ENCODE results near the gene EPAS1. TPM values are rescaled to one million over a fixed set of nuclear protein-coding genes. Genes with fewer than 3 reads are reported as not detected.

The EPAS1 gene
- total and polyA plus RNA-seq, 9 of the 15 experiments (the other 6 are each of a cell fraction or from before 2014, with no cell fraction given), result 0.25 to 11.2 (median 4.1) TPM

DNA sequence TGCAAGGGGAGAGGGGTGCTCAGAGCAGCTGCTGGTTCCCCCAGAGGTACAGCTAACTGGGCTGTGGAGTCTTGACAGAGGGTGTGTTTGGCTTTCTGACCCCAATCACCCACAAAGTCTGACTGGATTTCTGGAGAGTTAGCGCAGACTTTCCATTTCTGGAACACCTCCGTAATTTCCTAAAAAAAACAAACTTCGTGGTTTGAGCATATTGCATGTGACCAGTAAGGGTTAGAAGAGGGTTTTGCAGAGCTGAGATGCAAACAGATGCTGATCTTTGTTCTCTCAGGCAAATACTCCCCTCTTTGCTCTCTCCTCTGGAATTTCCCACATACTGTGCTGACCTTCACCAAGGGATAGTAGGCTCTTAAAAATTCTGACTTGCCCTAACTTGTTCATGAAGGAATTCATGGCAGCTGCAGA, 137.7 kb downstream of the EPAS1 start:
- H3K4me3 ChIP-seq, result no peak overlapping the region
- no peaks in the 10 kb centered on the region for H3K9me3 ChIP-seq (replicated peaks; ENCODE audit: control insufficient read depth, insufficient read depth, low read depth, low read length)
- H3K27me3 ChIP-seq (ENCODE audit: control insufficient read depth in 2 of 2, insufficient read depth in 2 of 2, low read length in 2 of 2), result no peaks in the 10 kb centered on the region
- H3K27ac ChIP-seq (ENCODE audit: extremely low read depth, low read depth, low read length), result no peak overlapping the region
- H3K9ac ChIP-seq (ENCODE audit: insufficient read depth in 1 of 2, low read depth in 2 of 2, low read length in 2 of 2), result 0 out of 4 replicates have a peak overlapping the region, but pooled peaks of 1 of the 2 experiments have one; percentile 4
- in situ Hi-C loops (cut with MboI) (no loop called here), intact Hi-C loops (cut with micrococcal nuclease) (loop anchor here (10.0 kb wide), 1 partner anchor 120 kb away; no protein-coding TSS in a partner anchor)
- no peak overlapping the region for H2AFZ ChIP-seq (ENCODE audit: low read depth, low read length)
- 52% methylated on average over 3 of the region's 3 CpGs for WGBS (ENCODE audit: insufficient coverage, low coverage, missing lambda C conversion rate)
- BruUV-seq (replicated peaks), result no TSS peak
- H4K20me1 ChIP-seq (replicated peaks; ENCODE audit: control insufficient read depth, insufficient read depth, low read length), result peaks cover 4% of the 10 kb centered on the region; the same call in 1 of the 2 replicates
- ATAC-seq (no peak), DNase-seq (ENCODE audit: extremely low read depth in 1 of 4, low spot score in 3 of 4) (no peak), FAIRE-seq (no peak)
- CTCF ChIA-PET (ENCODE audit: low intra/inter-chr PET ratio), result no interaction called here
- H3K9me1 ChIP-seq (ENCODE audit: control insufficient read depth, insufficient read depth, low read length), result peaks cover 4% of the 10 kb centered on the region
- POLR2A ChIA-PET, result interaction anchor here (0.7 kb wide), 1 partner anchor 32 kb away, joined by 4 read pairs; no protein-coding TSS in a partner anchor
- peaks cover 18% of the 10 kb centered on the region for H3K36me3 ChIP-seq (ENCODE audit: control insufficient read depth, insufficient read depth, low read length)
- no peak overlapping the region for H3K4me2 ChIP-seq (ENCODE audit: insufficient read depth, low read length)
- peaks cover 28% of the 10 kb centered on the region for H3K79me2 ChIP-seq (ENCODE audit: control insufficient read depth, insufficient read depth, low read length)
- H3K4me1 ChIP-seq (replicated peaks in 1 of 2; ENCODE audit: control insufficient read depth in 2 of 2, insufficient read depth in 2 of 2, low read length in 2 of 2), result peaks cover 9 to 46% of the 10 kb centered on the region in 2 experiments; a peak in 4 of 5 replicates
- no peak for TF ChIP-seq HDGF (IDR thresholded peaks at IDR 0.05)
- no peak for TF ChIP-seq MTA1 (IDR thresholded peaks at IDR 0.05; ENCODE audit: borderline replicate concordance)
- no peak for TF ChIP-seq ZNF586 (CRISPR knock-in tag; conservative IDR thresholded peaks at IDR 0.05)
- TF ChIP-seq IFI16 (CRISPR knock-in tag; IDR thresholded peaks at IDR 0.05), result no peak
- TF ChIP-seq NFIC (IDR thresholded peaks at IDR 0.05), result no peak
- TF ChIP-seq MEF2D (tag; conservative IDR thresholded peaks at IDR 0.05; ENCODE audit: low read depth), result no peak

DNA sequence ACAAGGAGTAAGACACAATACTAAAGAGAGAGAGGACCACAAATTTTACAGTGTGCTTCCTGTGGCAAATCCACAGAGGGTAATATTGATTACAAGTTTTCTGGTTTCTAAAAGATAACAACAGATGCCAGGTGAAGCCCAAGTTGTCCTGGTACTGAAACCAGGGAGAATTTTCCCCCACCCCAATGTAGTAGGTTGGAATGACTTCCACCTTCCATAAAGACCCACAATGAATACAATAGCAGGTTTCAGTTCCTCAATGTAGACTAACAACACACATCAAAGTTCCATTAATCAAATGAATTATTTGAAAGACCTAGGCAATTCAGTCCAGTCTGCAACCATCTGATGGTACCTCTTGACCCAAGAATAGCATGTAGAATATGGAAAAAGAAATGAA, 138.1 kb downstream of the EPAS1 start:
- H3K9me1 ChIP-seq (ENCODE audit: control insufficient read depth, insufficient read depth, low read length), result peaks cover 4% of the 10 kb centered on the region
- no peak for FAIRE-seq
- intact Hi-C loops (cut with micrococcal nuclease) (loop anchor here (10.0 kb wide), 1 partner anchor 121 kb away; no protein-coding TSS in a partner anchor), in situ Hi-C loops (cut with MboI) (no loop called here)
- H3K9me3 ChIP-seq (replicated peaks; ENCODE audit: control insufficient read depth, insufficient read depth, low read depth, low read length), result no peaks in the 10 kb centered on the region
- H3K36me3 ChIP-seq (ENCODE audit: control insufficient read depth, insufficient read depth, low read length), result peaks cover 18% of the 10 kb centered on the region
- CTCF ChIA-PET (ENCODE audit: low intra/inter-chr PET ratio), result no interaction called here
- POLR2A ChIA-PET, result interaction anchor here (0.7 kb wide), 1 partner anchor 32 kb away, joined by 4 read pairs; no protein-coding TSS in a partner anchor
- no peak overlapping the region for H3K4me3 ChIP-seq
- ATAC-seq, result no peak
- H3K4me2 ChIP-seq (ENCODE audit: insufficient read depth, low read length), result no peak overlapping the region
- BruUV-seq (replicated peaks), result no TSS peak
- H3K27ac ChIP-seq (ENCODE audit: extremely low read depth, low read depth, low read length), result no peak overlapping the region
- DNase-seq (ENCODE audit: extremely low read depth in 1 of 4, low spot score in 3 of 4), result no peak
- peaks cover 4% of the 10 kb centered on the region; the same call in 1 of the 2 replicates for H4K20me1 ChIP-seq (replicated peaks; ENCODE audit: control insufficient read depth, insufficient read depth, low read length)
- no peaks in the 10 kb centered on the region for H3K27me3 ChIP-seq (ENCODE audit: control insufficient read depth in 2 of 2, insufficient read depth in 2 of 2, low read length in 2 of 2)
- no peak overlapping the region for H2AFZ ChIP-seq (ENCODE audit: low read depth, low read length)
- peaks cover 24% of the 10 kb centered on the region for H3K79me2 ChIP-seq (ENCODE audit: control insufficient read depth, insufficient read depth, low read length)
- peaks cover 9 to 51% of the 10 kb centered on the region in 2 experiments; a peak in 4 of 5 replicates for H3K4me1 ChIP-seq (replicated peaks in 1 of 2; ENCODE audit: control insufficient read depth in 2 of 2, insufficient read depth in 2 of 2, low read length in 2 of 2)
- no peak overlapping the region for H3K9ac ChIP-seq (ENCODE audit: insufficient read depth in 1 of 2, low read depth in 2 of 2, low read length in 2 of 2)
- TF ChIP-seq, protein P1, sequence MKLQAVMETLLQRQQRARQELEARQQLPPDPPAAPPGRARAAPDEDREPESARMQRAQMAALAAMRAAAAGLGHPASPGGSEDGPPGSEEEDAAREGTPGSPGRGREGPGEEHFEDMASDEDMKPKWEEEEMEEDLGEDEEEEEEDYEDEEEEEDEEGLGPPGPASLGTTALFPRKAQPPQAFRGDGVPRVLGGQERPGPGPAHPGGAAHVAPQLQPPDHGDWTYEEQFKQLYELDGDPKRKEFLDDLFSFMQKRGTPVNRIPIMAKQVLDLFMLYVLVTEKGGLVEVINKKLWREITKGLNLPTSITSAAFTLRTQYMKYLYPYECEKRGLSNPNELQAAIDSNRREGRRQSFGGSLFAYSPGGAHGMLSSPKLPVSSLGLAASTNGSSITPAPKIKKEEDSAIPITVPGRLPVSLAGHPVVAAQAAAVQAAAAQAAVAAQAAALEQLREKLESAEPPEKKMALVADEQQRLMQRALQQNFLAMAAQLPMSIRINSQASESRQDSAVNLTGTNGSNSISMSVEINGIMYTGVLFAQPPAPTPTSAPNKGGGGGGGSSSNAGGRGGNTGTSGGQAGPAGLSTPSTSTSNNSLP (IDR thresholded peaks at IDR 0.05; ENCODE audit: borderline replicate concordance, low read depth, low read length), result no peak
- TF ChIP-seq NFE2L1 (tag; IDR thresholded peaks at IDR 0.05; ENCODE audit: borderline replicate concordance, low read depth) (no peak), RFX1 (IDR thresholded peaks at IDR 0.05) (no peak), HMGN3 (IDR thresholded peaks at IDR 0.05; ENCODE audit: borderline replicate concordance, extremely low read depth, insufficient read length, low read depth, low read length) (no peak), ZNF507 (tag; conservative IDR thresholded peaks at IDR 0.05) (no peak)
- TF ChIP-seq, protein P2, sequence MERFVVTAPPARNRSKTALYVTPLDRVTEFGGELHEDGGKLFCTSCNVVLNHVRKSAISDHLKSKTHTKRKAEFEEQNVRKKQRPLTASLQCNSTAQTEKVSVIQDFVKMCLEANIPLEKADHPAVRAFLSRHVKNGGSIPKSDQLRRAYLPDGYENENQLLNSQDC (CRISPR knock-in tag; IDR thresholded peaks at IDR 0.05), result no peak
- TF ChIP-seq, protein P3, sequence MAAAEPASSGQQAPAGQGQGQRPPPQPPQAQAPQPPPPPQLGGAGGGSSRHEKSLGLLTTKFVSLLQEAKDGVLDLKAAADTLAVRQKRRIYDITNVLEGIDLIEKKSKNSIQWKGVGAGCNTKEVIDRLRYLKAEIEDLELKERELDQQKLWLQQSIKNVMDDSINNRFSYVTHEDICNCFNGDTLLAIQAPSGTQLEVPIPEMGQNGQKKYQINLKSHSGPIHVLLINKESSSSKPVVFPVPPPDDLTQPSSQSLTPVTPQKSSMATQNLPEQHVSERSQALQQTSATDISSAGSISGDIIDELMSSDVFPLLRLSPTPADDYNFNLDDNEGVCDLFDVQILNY (CRISPR knock-in tag; IDR thresholded peaks at IDR 0.05), result no peak
